Measurements from ENCODE around the gene IL24.

IL24 gene

DNA sequence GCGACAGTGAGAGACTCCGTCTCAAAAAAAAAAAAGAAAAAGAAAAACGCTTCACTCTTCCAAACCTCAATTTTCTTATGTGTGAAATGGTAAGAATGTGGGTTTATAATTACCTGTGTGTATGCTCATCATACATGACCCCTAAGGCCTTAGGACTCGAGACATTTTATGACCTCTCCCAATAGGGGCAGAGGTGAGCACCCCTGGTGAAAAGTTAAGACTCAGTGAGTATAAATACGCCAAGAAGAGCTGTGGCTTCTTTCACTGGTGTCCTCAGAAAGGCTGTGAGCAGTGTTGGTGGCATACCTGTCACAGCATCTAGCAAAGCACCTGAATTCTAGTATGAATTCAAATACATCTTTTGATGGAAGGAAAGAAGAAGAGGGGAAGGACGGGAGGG, 32.3 kb downstream of the IL24 start:
- DNase-seq, result no peak

DNA sequence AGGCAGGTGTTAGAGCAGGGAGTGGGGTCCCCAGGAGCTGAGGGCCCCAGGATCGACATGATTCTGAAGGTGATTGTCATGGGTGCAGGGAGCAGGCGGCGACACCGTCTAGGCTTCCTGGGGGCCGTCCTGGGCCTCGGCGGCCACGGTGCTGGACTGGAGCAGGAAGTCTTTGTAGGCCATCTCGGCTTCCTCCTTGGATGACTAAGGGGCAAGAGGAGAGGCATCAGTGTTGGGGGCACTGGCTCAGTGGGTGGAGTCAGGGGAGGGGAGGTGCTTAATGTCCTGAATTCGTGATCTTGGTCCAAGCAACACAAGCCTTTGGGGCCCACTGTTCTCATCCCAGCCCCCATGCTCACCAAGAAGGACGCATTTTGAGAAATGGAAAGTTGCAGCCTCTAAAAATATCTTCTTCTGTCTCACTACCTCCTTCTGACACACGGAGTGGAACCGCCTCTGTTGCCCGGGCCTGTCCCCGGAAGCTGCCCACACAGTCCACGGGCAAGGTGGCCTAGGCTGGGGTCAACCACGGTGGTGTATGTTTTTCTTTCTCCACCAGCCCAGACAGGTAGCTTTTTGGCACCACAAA, 33.1 kb downstream of the IL24 start:
- no peak for DNase-seq

DNA sequence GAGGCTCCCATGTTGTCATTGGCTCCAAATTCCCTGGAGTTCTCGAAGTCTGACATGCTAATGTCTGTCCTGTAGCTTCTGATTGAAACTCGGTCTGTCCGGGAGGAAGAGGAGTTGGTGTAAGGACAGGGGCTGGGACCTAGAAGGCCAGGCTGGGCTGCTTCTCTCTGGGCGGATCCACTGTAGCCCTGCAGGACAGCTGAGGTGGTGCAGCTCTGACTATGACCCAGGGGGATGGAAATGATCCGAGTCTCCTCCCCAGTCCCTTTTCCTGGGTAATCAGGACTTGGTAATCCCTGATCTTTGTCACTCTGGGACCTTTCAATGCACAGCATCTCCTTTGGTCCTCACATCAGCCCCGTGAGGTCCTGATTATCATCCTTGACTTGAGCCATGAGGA, 34.5 kb downstream of the IL24 start:
- no peak for DNase-seq

DNA sequence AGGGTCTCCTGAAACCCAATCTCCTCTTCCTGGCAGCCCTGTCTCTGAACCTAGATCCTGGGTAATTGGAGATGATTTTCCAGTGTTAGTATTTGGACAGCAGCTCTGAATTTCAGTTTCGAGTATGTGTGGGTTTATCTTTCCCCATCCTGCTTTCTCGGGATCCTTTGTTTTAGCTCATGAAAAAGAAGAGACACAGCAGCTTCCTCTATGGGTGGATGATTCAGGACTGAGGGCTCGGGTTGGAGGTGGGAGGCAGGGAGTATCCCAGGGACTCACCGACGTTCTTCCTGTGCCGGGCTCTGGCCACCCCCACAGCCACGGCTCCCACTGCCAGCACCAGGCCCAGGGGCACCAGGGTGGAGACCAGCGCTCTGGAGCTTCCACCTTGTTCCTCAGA, 34.9 kb downstream of the IL24 start:
- DNase-seq, result no peak

DNA sequence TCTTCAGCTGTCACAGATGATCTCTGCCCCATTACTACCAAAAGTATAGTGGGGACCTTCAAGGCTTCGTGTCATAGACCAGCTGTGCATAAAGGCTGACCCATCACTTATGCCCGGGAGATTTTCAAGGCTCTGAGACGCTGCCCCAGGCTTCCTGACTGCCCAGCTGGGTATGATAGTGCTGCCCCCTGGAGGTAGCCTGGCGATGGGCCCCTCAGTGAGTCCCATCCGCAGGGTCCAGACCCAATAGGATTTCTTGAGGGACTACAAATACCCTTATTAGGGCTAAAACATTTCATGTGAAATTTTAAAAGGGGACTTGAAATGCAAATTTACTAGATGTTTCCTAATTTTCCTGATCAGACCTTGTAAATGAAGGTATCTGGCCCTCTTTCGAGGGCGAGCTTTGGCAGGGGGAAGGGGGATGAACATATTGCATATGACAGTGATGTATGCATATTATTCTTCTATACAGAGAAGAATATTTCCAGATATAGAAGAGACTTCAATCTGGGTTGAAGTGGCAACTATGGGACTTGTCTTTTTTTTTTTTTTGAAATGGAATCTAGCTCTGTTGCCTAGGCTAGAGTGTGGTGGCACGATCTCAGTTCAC, 36.2 kb downstream of the IL24 start:
- no peak for DNase-seq

DNA sequence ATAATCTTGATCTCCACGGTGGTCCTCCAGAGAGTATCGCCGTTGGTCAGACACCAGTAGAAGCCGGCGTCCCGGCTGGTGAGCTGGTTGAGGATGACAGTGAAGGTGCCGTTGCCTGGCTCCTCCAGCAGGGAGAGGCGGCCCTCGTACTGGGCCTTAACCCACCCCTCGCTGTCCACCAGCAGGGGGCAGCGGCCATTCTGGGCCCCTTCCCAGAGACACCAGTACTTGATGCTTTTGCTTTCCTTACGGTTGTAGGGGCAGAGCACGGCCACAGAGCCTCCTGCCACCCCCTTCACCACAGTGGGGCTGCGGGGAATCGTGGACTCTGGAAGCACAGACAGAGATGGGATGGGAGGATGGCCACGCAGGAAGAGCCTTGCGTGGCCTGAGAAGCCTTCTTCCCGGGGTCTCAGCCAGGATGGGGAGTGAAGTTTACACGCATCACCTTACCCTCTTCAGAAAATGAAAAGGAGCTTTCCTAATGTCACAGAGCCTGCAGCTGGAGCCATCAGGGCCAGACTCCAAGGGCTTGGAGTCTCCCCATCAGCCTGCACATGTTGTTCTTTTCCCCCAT, 38.3 kb downstream of the IL24 start:
- no peak for DNase-seq

DNA sequence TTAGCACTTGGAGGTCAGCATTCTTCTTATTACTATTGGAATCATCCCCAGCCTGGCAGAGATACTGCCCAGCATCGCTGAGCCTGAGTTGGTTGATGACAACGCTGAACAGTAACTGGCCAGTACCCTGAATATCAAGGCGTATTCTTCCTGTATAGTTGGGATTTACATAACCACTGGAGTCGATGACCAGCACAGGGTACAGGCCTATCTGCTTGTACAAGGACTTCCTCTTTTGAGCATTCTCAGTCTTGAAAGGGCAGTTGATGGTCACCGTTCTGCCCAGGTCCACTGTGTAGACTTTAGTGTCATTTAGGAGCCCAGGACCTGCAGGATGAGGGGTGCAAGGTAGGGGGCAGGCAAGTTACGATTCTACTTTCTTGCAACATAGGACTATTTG, 40.2 kb downstream of the IL24 start:
- DNase-seq, result no peak

DNA sequence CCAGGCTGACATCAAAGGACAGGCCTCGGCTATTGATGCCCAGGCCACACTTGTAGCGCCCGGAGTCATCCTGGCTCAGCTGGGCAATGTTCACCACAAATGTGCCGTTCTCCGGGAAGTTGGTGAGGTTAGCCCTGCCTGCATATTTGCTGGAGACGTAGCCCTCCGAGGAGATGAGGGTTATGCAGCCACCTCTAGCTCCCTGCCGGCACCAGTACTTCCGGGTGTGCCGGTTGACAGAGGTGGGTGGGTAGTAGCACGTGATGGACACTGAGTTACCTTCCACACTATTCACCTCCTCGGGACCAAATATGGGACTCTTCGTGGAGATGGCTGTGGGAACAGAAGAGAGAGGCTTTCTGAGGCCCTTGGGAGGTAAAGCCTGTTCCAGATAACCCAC, 41.9 kb downstream of the IL24 start:
- DNase-seq, result no peak

DNA sequence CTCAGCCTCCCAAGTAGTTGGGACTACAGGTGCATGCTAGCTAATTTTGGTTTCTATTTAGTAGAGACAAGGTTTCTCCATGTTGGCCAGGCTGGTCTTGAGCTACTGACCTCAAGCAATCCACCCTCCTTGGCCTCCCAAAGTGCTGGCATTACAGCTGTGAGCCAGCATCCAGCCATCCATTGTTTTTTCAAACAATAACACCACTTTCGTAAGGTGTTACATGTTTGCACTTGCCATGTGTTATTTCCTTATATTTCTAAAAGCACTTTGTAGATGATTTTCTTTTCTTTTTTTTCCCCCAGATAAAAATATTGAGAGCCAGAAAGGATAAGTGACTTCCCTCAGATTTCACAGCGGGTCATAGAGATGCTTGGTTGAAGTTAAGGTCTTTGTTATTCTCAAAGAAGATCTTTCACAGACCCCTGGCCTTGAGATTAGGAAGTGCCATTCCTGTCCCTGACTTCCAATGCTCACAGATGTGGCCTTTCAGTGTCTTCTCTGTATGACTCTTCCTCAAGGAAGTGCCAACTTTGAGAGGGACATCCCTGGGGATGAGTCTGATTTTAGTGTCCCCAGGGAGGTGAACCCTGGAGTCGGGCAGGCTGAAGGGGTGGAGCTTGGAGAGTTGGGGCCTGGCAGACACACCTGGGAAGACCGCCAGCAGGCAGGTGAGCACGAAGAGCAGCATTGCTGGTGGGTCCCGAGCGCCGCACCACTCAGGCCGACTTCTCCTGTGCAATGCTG, 42.8 kb downstream of the IL24 start:
- no peak for DNase-seq

DNA sequence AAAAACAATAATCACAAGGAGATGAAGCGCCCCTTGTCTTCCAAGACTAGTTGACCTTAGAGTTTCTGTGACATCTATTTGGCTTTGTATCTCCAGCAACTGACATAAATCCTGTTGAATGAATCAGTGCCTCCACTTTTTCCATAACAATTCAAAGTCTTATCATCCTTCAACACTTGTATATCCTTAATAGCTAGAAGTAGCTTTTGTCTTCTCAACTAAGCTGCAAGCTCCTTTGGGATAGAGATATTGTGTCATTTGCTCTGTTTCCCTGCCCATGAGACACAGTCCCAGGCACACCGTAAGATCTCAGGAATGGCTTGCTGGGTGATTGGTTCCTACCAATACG, 43.3 kb downstream of the IL24 start:
- DNase-seq, result no peak

DNA sequence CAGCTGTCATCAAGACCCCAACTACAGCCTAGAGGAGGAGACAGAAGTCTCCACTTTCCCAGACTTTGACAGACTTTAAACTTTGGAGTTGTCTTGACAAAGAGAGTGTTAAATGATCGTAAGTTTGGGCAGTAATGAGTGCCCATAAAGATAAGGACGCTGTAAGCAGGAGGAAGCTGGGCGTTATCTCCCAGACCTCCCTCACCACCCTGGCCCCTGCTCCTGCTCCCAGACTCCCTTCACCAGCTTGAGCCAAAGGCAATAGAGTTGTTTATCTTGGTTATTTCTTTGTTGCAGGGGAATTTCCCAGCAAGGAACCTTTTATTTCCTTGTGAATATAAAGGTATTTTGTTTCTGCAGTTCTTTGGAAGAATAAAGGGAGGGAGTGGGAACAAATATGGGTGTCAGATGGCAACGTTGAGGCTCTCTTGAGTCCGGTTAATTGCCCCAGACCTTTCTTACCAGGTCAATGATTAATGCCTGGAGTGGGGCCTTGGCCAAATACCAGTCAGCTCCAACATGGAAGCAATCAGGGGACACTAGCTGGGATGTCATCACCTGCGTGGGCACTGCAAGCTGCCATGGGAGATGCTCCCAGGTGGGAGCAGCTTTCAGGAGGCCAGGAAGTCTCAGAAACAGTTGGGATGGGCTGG, 44.6 kb downstream of the IL24 start:
- no peak for DNase-seq

DNA sequence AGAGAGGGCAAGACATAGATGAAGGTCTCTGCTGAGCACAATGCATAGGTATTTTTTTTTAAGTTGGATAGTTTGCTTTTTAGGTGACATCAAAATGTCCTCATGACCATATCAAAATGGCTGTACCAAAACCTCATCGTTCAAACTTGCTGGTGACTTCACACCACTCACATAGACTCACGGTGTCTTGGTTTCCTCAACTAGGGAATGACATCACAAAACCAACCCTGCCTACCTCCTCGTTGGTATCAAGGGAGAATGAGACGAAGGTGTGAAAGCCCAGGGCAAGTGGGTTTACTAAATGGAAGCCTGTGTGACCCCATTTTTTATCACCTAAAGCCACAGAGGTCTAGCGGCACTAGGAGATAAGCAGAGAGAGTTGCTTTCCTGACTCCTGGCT, 47.5 kb downstream of the IL24 start:
- no peak for DNase-seq

DNA sequence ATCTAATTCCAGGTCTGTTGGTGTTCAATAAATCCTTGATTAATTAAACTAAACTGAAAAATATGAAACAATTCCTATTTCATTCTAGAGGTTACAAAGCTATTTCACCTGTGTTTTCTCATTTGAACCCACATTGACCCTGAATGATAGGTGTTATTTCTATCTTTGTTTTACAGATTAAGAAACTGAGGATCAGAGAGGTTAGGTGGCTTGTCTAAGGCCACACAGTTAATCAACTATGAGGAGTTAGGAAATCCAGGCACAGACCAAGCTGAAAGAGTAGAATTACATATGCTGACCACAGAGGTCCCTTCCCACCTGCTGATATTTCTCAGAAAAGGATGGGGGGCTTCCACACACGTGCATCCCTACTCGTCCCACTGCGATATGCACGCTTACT, 48.5 kb downstream of the IL24 start:
- no peak for DNase-seq

DNA sequence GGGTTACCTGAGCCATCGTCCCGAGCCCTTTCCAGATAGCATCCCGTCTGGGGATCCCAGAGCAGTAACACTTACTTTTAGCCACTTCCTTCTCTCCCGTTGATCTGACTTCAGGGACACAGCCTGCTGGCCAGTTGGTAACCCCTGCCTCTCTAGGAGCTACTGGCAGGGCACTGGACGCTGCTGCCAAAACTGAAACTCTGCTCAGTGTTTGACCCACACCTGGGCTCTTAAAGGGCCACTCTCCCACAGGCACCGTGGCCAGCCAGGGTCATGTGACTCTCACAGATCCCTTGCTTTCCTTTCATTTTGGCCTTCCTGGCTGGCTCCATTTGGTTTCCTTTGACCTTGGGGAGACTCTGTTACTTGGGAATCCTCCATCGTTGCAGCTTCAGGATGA, 49.0 kb downstream of the IL24 start, which contains the start of gene PIGR:
TSS of gene PIGR (minus strand) at position 206 of the 400 bp plus-strand sequence. CDS start 5,935 bp downstream, outside the sequence.
- DNase-seq, result no peak

DNA sequence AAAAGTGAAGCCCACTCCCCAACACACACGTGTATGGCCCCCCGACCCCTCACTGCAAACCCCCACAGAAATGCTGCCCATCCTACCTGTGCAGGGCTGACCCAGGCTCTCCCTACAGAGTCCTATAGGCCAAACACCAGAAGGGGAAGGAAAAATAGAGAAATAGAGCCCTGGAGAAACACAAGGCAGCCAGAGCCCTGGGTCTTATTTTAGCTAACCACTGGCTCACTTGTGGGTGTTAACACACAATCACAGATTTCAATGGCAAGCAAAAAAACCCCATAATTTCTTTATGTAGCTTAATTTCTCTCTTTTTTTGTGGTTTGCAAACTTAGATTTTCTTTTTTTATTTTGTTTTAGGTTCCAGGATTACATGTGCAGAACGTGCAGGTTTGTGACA, 50.0 kb downstream of the IL24 start:
- no peak for DNase-seq

DNA sequence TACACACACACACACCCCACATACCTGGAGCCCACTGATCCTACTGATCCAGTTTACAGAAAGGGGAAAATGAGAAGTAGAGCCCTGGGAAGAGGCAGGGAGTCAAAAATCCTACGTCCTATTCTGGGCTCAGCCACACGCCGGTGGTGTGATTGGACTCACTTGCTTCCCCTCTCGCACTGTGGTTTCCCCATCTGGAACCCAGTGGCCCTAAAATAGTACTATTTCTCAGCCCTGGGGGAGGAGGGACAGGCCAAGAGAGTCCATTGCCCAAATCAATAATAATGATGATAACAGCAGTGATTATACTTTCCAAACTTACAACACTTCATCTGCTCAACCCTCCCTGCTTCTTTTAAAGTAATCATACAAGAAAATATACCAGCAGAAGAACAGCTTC, 52.0 kb downstream of the IL24 start:
- no peak for DNase-seq

DNA sequence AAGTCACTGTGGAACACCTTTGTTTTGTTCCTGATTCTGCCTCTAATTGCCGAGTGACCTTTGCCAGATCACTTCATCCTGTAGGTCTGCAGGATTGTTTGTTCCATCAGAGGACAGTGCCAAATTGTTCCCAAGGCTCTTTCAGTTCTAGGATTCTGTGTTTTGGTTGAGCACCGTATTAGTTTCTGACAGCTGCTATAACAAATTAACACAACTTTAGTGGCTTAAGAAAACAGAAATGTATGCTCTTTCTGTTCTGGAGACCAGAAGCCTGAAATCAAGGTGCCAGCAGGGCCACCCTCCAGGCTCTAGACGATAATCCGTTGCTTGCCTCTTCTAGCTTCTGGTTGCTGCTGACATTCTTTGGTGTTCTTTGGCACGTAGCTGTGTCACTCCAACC, 52.4 kb downstream of the IL24 start:
- no peak for DNase-seq

DNA sequence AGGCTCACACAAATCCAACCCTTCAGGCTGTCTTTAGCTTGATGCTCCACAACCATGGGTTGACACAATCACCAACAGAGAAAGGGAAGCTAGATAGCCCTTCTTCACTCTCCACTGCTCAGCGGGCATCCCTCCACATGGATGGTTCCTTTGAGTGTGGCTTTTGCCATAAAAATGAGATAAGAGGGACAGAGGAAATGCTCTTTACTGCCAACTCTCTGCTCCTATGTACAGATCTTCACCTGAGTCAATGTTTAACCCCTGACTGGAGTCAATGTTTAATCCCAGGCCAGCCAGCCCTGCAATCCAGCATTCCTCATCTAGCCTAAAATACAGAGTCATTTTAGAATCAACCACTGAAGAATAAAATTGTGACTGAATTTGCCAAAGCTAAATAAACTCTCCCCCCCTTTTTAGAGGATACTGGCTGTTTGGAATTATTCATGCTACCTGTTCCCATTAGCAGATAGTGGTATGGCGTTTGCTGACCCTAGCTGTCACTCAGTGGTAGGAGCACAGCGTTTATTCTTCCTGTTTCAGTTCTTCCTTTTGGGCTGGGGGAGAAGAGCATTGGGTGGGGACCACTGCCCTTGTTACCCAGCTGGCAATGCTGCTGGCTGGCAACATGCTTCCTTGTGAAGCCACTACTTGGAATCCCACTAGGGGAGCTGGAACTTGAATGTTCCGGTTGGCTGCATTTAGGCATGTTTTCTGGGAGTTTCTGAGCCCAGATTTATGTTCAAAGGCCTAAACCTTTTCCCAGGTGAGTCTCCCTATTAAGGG, 54.3 kb downstream of the IL24 start:
- DNase-seq, result no peak

DNA sequence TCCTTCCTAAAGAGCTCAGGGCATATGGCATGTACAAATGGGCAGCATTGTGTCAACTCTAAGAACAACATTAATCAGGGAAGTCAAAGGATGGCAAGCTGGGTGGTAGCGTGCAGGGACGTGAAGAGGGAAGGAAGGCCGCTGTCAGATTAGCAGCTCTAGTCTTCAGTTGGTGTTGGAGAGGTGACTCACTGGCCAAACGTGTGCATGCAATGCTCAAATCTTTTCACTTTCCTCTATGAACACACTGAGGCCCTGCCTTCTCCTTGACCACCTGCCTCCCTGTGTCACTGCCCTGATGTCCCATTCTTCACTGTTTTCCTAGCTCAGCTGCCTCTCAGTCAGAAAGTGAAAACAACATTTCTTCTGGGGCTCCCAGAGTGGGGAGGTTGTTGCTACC, 54.9 kb downstream of the IL24 start:
- no peak for DNase-seq

DNA sequence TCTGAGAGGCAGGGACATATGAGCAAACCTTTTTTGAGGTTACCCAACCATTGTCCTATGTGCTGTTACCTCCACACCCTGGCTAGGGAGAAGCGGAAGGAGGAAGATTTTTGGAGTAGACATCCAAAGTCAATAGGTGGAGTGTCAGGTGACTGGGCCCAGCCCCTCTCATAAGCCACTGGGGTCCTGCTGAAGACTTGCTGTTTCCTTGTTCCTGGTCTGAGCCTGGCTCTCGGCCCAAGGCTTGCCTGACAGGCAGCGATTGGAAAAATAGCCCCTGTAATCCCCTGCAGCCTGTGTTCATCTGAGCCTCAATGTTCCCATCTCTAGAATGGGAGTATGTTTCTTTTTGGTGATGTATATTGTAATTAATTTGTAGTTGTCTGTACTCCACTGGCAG, 55.9 kb downstream of the IL24 start:
- DNase-seq, result no peak

DNA sequence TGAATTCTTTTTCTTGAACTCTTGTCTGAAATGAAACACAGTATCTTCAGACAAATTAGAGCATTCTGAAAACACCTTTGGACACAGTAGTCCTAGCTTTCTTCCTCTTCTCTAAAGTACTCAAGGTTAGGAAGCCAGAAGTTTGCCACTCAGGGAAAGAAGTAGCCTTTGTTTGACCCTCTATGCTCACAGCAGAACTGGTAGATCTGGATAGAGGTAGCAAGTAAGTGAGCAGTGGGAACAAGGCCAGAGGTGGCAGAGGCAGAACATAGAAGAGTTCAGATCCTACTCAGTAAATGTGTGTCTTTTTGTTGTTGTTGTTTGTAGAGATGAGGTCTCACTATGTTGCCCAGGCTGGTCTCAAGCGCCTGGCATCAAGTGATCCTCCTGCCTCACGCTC, 56.4 kb downstream of the IL24 start:
- DNase-seq, result no peak

All from NCI-H1105 (cell line).